ENCODE results near the gene EARS2.
"Not testable (repeated sequence)": the region's sequence is repeated elsewhere in the genome, so short reads cannot be mapped to it uniquely, and the experiment has no call there.

DNA sequence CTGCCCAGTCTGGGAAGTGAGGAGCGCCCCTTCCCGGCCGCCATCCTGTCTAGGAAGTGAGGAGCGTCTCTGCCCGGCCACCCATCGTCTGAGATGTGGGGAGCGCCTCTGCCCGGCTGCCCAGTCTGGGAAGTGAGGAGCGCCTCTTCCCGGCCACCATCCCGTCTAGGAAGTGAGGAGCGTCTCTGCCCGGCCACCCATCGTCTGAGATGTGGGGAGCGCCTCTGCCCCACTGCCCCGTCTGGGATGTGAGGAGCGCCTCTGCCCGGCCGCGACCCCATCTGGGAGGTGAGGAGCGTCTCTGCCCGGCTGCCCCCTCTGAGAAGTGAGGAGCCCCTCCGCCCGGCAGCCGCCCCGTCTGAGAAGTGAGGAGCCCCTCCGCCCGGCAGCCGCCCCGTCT is 26.1 kb upstream of the EARS2 start:
- TF ChIP-seq TRIM28 (IDR thresholded peaks at IDR 0.05) = not testable (repeated sequence)
- TF ChIP-seq, protein P1, sequence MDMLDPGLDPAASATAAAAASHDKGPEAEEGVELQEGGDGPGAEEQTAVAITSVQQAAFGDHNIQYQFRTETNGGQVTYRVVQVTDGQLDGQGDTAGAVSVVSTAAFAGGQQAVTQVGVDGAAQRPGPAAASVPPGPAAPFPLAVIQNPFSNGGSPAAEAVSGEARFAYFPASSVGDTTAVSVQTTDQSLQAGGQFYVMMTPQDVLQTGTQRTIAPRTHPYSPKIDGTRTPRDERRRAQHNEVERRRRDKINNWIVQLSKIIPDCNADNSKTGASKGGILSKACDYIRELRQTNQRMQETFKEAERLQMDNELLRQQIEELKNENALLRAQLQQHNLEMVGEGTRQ (CRISPR knock-in tag; IDR thresholded peaks at IDR 0.05) = not testable (repeated sequence)
